Umbilical cord (tissue), 2 donors: ENCODE results near the gene PLEKHJ1. TPM values are rescaled to one million over a fixed set of nuclear protein-coding genes. Genes with fewer than 3 reads are reported as not detected.

ENCODE experiments used
- DNase-seq: peaks from one replicate; pipeline ENCODE4 v3.0.0-alpha.2; 2015; ENCODE audit warnings: low spot score
- total RNA-seq: library from RNA; depleted of rRNA; stranded (reverse); fragments of >200 nt; gene quantifications from one replicate; pipeline ENCODE4 v1.2.3, GENCODE V29; 2014; ENCODE audit warnings: low replicate concordance; ENCODE audit not compliant: insufficient read depth

The PLEKHJ1 gene
- total RNA-seq, 1 donor from 2014 or later = 29.4 TPM

- DNase-seq = no peak
Observed at GRCh38 chr19:2235381-2236063, 607 bp downstream of the PLEKHJ1 start.

GRCh38 chr19:2234996-2235380 lies 1.1 kb downstream of the PLEKHJ1 start:
- no peak for DNase-seq

GRCh38 chr19:2233601-2234280 lies 2.4 kb downstream of the PLEKHJ1 start:
- DNase-seq = no peak

- no peak for DNase-seq
Observed at GRCh38 chr19:2232286-2233151, 3.6 kb downstream of the PLEKHJ1 start.

- no peak for DNase-seq
Observed at GRCh38 chr19:2231621-2232221, 4.4 kb downstream of the PLEKHJ1 start.

- DNase-seq = no peak
Observed at GRCh38 chr19:2230807-2231533, 5.2 kb downstream of the PLEKHJ1 start.

GRCh38 chr19:2230033-2230531 lies 6.0 kb downstream of the PLEKHJ1 start:
- DNase-seq = no peak

GRCh38 chr19:2229103-2230032 lies 6.8 kb downstream of the PLEKHJ1 start:
- no peak for DNase-seq

GRCh38 chr19:2228157-2229030 lies 7.7 kb downstream of the PLEKHJ1 start:
- DNase-seq = no peak

GRCh38 chr19:2227415-2228156 lies 8.5 kb downstream of the PLEKHJ1 start:
- no peak for DNase-seq

- no peak for DNase-seq
Observed at GRCh38 chr19:2226840-2227360, 9.2 kb downstream of the PLEKHJ1 start.

- DNase-seq = no peak
Observed at GRCh38 chr19:2226051-2226839, 9.9 kb downstream of the PLEKHJ1 start.

GRCh38 chr19:2225415-2226050 lies 10.6 kb downstream of the PLEKHJ1 start:
- no peak for DNase-seq

GRCh38 chr19:2224754-2225349 lies 11.3 kb downstream of the PLEKHJ1 start:
- no peak for DNase-seq

- no peak for DNase-seq
Observed at GRCh38 chr19:2223959-2224358, 12.2 kb downstream of the PLEKHJ1 start.

- DNase-seq = no peak
Observed at GRCh38 chr19:2223391-2223790, 12.7 kb downstream of the PLEKHJ1 start.
